NCI-H2171 (cell line): ENCODE data around the gene GRIK4.

Experiments
- DNase-seq: peaks from one replicate; lab custom pipeline; 2025; lab: John Stamatoyannopoulos, UW

GRIK4 gene

GRCh38 chr11:120954381-120954780 is 442.8 kb downstream of the GRIK4 start:
- no peak for DNase-seq

- peak; percentile 10 for DNase-seq
These were observed 445.4 kb downstream of the GRIK4 start for GRCh38 chr11:120956710-120957495.

GRCh38 chr11:120958185-120958584 is 446.6 kb downstream of the GRIK4 start:
- DNase-seq = no peak

- DNase-seq = no peak
These were observed 447.6 kb downstream of the GRIK4 start for GRCh38 chr11:120959189-120959588.

- DNase-seq = no peak
These were observed 453.3 kb downstream of the GRIK4 start for GRCh38 chr11:120964857-120965256.

- DNase-seq = no peak
These were observed 455.3 kb downstream of the GRIK4 start for GRCh38 chr11:120966840-120967239.

- DNase-seq = no peak
These were observed 458.4 kb downstream of the GRIK4 start for GRCh38 chr11:120969993-120970392.

GRCh38 chr11:120971825-120972224 is 460.3 kb downstream of the GRIK4 start:
- DNase-seq = no peak

- DNase-seq = no peak
These were observed 461.1 kb downstream of the GRIK4 start for GRCh38 chr11:120972621-120973020.

- no peak for DNase-seq
These were observed 462.0 kb downstream of the GRIK4 start for GRCh38 chr11:120973501-120973900.

- DNase-seq = no peak
These were observed 462.9 kb downstream of the GRIK4 start for GRCh38 chr11:120974466-120974865.

GRCh38 chr11:120974965-120975364 is 463.4 kb downstream of the GRIK4 start:
- DNase-seq = no peak

GRCh38 chr11:120977266-120978137 is 466.0 kb downstream of the GRIK4 start:
- DNase-seq = no peak

GRCh38 chr11:120978701-120979100 is 467.2 kb downstream of the GRIK4 start:
- no peak for DNase-seq

GRCh38 chr11:120985718-120986569 is 474.4 kb downstream of the GRIK4 start:
- DNase-seq = peak; percentile 5

- no peak for DNase-seq
These were observed 477.1 kb downstream of the GRIK4 start for GRCh38 chr11:120988603-120989002.

GRCh38 chr11:120991830-120992686 is 480.5 kb downstream of the GRIK4 start:
- DNase-seq = no peak

GRCh38 chr11:120994091-120994859 is 482.7 kb downstream of the GRIK4 start:
- DNase-seq = no peak

GRCh38 chr11:120995184-120995583 is 483.6 kb downstream of the GRIK4 start:
- DNase-seq = no peak

GRCh38 chr11:120996973-120997372 is 485.4 kb downstream of the GRIK4 start:
- DNase-seq = no peak
